GM23338 (cell line): Measurements from ENCODE around the gene DLX5.

Source experiments
- EZH2phosphoT487 ChIP-seq: fragments of 200-600 bp; sonication (generic); IDR thresholded peaks from one replicate; pipeline ENCODE4 v1.8.1; 2018; ENCODE audit warnings: antibody characterized with exemption; ENCODE audit not compliant: unreplicated experiment
- POLR2AphosphoS5 ChIP-seq: IDR thresholded peaks from 2 replicates; pipeline ENCODE4 v1.6.1; 2016; ENCODE audit warnings: antibody characterized with exemption, low read depth
- STAT1 ChIP-seq: IDR thresholded peaks from one replicate; pipeline ENCODE4 v1.6.1; 2016; ENCODE audit warnings: antibody characterized with exemption; ENCODE audit not compliant: unreplicated experiment
- TF ChIP-seq, protein P1 (sequence below): IDR thresholded peaks from one replicate; pipeline ENCODE4 v1.6.1; 2018; ENCODE audit warnings: antibody characterized with exemption; ENCODE audit not compliant: unreplicated experiment
- TF ChIP-seq, protein P2 (sequence below), 2 experiments: fragments of 200-600 bp in 1 of 2; sonication (generic) in 1 of 2; conservative IDR thresholded peaks; 2 replicates each; pipeline versions ENCODE4 v1.5.1 to v1.6.1; 2016 to 2017; ENCODE audit warnings: antibody characterized with exemption in 2 of 2, low read depth in 2 of 2, mild to moderate bottlenecking in 2 of 2, moderate library complexity in 1 of 2

DNA sequence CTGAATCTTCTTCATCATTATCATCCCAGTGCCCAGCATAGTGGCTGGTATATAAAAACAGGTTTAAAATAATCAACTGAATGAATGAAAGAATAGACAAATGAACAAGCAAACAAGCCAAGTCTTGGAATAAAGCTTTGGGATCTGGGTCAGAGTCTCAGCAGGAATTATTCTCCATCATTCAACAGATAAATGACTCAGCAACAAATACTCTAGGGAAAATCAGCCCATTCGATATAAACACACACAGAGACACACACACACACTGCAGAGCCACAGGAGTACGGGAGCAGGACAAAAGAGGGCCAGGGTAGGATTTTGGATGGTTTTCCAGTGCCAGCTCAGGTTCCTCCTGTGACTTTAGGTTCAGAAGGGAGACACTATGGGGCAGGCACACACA lies 48.5 kb downstream of the DLX5 start:
- TF ChIP-seq, protein P1, sequence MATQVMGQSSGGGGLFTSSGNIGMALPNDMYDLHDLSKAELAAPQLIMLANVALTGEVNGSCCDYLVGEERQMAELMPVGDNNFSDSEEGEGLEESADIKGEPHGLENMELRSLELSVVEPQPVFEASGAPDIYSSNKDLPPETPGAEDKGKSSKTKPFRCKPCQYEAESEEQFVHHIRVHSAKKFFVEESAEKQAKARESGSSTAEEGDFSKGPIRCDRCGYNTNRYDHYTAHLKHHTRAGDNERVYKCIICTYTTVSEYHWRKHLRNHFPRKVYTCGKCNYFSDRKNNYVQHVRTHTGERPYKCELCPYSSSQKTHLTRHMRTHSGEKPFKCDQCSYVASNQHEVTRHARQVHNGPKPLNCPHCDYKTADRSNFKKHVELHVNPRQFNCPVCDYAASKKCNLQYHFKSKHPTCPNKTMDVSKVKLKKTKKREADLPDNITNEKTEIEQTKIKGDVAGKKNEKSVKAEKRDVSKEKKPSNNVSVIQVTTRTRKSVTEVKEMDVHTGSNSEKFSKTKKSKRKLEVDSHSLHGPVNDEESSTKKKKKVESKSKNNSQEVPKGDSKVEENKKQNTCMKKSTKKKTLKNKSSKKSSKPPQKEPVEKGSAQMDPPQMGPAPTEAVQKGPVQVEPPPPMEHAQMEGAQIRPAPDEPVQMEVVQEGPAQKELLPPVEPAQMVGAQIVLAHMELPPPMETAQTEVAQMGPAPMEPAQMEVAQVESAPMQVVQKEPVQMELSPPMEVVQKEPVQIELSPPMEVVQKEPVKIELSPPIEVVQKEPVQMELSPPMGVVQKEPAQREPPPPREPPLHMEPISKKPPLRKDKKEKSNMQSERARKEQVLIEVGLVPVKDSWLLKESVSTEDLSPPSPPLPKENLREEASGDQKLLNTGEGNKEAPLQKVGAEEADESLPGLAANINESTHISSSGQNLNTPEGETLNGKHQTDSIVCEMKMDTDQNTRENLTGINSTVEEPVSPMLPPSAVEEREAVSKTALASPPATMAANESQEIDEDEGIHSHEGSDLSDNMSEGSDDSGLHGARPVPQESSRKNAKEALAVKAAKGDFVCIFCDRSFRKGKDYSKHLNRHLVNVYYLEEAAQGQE = no peak
- TF ChIP-seq, protein P2, sequence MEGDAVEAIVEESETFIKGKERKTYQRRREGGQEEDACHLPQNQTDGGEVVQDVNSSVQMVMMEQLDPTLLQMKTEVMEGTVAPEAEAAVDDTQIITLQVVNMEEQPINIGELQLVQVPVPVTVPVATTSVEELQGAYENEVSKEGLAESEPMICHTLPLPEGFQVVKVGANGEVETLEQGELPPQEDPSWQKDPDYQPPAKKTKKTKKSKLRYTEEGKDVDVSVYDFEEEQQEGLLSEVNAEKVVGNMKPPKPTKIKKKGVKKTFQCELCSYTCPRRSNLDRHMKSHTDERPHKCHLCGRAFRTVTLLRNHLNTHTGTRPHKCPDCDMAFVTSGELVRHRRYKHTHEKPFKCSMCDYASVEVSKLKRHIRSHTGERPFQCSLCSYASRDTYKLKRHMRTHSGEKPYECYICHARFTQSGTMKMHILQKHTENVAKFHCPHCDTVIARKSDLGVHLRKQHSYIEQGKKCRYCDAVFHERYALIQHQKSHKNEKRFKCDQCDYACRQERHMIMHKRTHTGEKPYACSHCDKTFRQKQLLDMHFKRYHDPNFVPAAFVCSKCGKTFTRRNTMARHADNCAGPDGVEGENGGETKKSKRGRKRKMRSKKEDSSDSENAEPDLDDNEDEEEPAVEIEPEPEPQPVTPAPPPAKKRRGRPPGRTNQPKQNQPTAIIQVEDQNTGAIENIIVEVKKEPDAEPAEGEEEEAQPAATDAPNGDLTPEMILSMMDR (conservative IDR thresholded peaks at IDR 0.05; ENCODE audit: low read depth in 2 of 2) = no peak
- TF ChIP-seq POLR2AphosphoS5 = no peak
- TF ChIP-seq EZH2phosphoT487 = no peak
- no peak for TF ChIP-seq STAT1
